Stomach (tissue), 9 donors: Measurements from ENCODE around the gene TFCP2L1. TPM values are rescaled to one million over a fixed set of nuclear protein-coding genes. Genes with fewer than 3 reads are reported as not detected.

Source experiments
- DNase-seq, 2 donors: peaks; one replicate each; pipeline versions ENCODE4 v3.0.0 to v3.0.0-alpha.2; 2013 to 2019
- H3K27ac ChIP-seq, 5 donors: fragments of 200-600 bp in 4 of 5; sonication (generic) in 4 of 5; one replicate each; pipeline ENCODE4 v1.5.1; 2013 to 2019; ENCODE audit warnings: mild to moderate bottlenecking in 1 of 5, moderate library complexity in 1 of 5
- H3K27me3 ChIP-seq, 3 donors: fragments of 200-600 bp; sonication (generic); one replicate each; pipeline ENCODE4 v1.5.1; 2017 to 2019; ENCODE audit warnings: mixed run types in 1 of 3
- H3K36me3 ChIP-seq, 4 donors: fragments of 200-600 bp; sonication (generic); 1 replicate in 3 of 4; 2 replicates in 1 of 4; pipeline ENCODE4 v1.5.1; 2016 to 2019
- H3K4me1 ChIP-seq, 4 donors: fragments of 200-600 bp; sonication (generic); one replicate each; pipeline ENCODE4 v1.5.1; 2016 to 2019
- H3K4me3 ChIP-seq, 4 donors: fragments of 200-600 bp; sonication (generic) in 3 of 4; one replicate each; pipeline ENCODE4 v1.5.1; 2016 to 2019; ENCODE audit warnings: mild to moderate bottlenecking in 1 of 4
- H3K9me3 ChIP-seq, 4 donors: fragments of 200-600 bp; sonication (generic); one replicate each; pipeline ENCODE4 v1.5.1; 2016 to 2019
- CTCF ChIP-seq, 7 experiments: fragments of 450-650 bp in 4 of 7; fragments of 200-600 bp in 3 of 7; sonication (generic) in 3 of 7; IDR thresholded peaks; one replicate each; pipeline ENCODE4 v1.5.1; 2016 to 2019; ENCODE audit warnings: antibody characterized with exemption in 7 of 7, control low read depth in 2 of 7, mild to moderate bottlenecking in 1 of 7
- EP300 ChIP-seq: sonication (generic); formaldehyde crosslinking; IDR thresholded peaks from one replicate; pipeline ENCODE4 v1.6.1; 2017; ENCODE audit warnings: antibody characterized with exemption
- POLR2A ChIP-seq, 4 donors: fragments of 450-650 bp; IDR thresholded peaks; one replicate each; pipeline ENCODE4 v1.6.1; 2016; ENCODE audit warnings: antibody characterized with exemption in 4 of 4, control low read depth in 2 of 4, mild to moderate bottlenecking in 1 of 4, moderate library complexity in 1 of 4
- POLR2AphosphoS5 ChIP-seq, 3 donors: sonication (generic); formaldehyde crosslinking; IDR thresholded peaks; one replicate each; pipeline ENCODE4 v1.6.1; 2016; ENCODE audit warnings: antibody characterized with exemption in 3 of 3
- WGBS, 5 donors: extraction: QIAGEN DNeasy Blood & Tissue Kit in 3 of 5; methylation state at CpG; one replicate each; pipeline versions ENCODE4 v1.1.5 to v1.1.7; 2013 to 2018; 5-methylcytosine and 5-hydroxymethylcytosine counted together
- intact Hi-C: fragments of 100-400 bp; cut with DNase I; formaldehyde crosslinking; loops from one replicate; pipeline ENCODE4 v1.15.1; 2023; ENCODE audit warnings: low total_unique reads
- polyA plus RNA-seq, 3 donors: library from polyadenylated mRNA; stranded (reverse); fragments of 200-250 nt; gene quantifications; one replicate each; pipeline ENCODE4 v1.2.3, GENCODE V29; 2013
- total RNA-seq, 5 donors: library from RNA; depleted of rRNA; stranded (reverse); fragments of >200 nt; gene quantifications; one replicate each; pipeline versions ENCODE4 v1.1.0 to v1.2.3, GENCODE V29; 2014 to 2016
- donor health status: healthy with polysubstance abuse.
- donor health status: Bipolar disorder and iron deficiency.
- donor health status: healthy.

The TFCP2L1 gene
- total and polyA plus RNA-seq, 8 donors: 6.8 to 154 (median 36.9) TPM

- TF ChIP-seq POLR2A (IDR thresholded peaks at IDR 0.05) (no peak), EP300 (no peak), POLR2AphosphoS5 (IDR thresholded peaks at IDR 0.05) (no peak), CTCF (IDR thresholded peaks at IDR 0.05) (no peak)
- Histone ChIP-seq H3K4me1 (peaks cover 0 to 4% (median 2%) of the 10 kb centered on the region in 4 donors), H3K36me3 (peaks cover 1 to 20% (median 11%) of the 10 kb centered on the region in 4 donors), H3K27ac (no peak overlapping the region), H3K27me3 (no peaks in the 10 kb centered on the region), H3K9me3 (no peaks in the 10 kb centered on the region), H3K4me3 (no peak overlapping the region)
- DNase-seq: no peak
- intact Hi-C loops: no loop called here
- 88 to 96% (median 92%) methylated on average over 1 of the region's 1 CpG for WGBS, 5 donors
These were observed 33.5 kb downstream of the TFCP2L1 start for GRCh38 chr2:121251497-121251896.

- H3K4me1 ChIP-seq: no peaks in the 10 kb centered on the region
- 82 to 90% (median 89%) methylated on average over 17 to 18 of the region's 18 CpGs for WGBS, 5 donors
- TF ChIP-seq EP300: no peak
- TF ChIP-seq CTCF (IDR thresholded peaks at IDR 0.05): no peak
- TF ChIP-seq POLR2A (IDR thresholded peaks at IDR 0.05): no peak
- TF ChIP-seq POLR2AphosphoS5 (IDR thresholded peaks at IDR 0.05): no peak
- no peak overlapping the region for H3K4me3 ChIP-seq
- intact Hi-C loops: no loop called here
- no peaks in the 10 kb centered on the region for H3K27me3 ChIP-seq
- H3K36me3 ChIP-seq: peaks cover 13 to 47% (median 37%) of the 10 kb centered on the region in 4 donors
- DNase-seq: no peak
- no peak overlapping the region for H3K27ac ChIP-seq
- no peaks in the 10 kb centered on the region for H3K9me3 ChIP-seq
These were observed 36.1 kb downstream of the TFCP2L1 start for GRCh38 chr2:121248766-121249343.

GRCh38 chr2:121247971-121248370 is 37.0 kb downstream of the TFCP2L1 start:
- H3K4me1 ChIP-seq: no peaks in the 10 kb centered on the region
- intact Hi-C loops: no loop called here
- TF ChIP-seq EP300: no peak
- no peak for TF ChIP-seq POLR2AphosphoS5 (IDR thresholded peaks at IDR 0.05)
- no peak for TF ChIP-seq CTCF (IDR thresholded peaks at IDR 0.05)
- TF ChIP-seq POLR2A (IDR thresholded peaks at IDR 0.05): no peak
- WGBS, 5 donors: 85 to 94% (median 89%) methylated on average over 5 of the region's 5 CpGs
- H3K27ac ChIP-seq: no peak overlapping the region
- H3K36me3 ChIP-seq: peaks cover 13 to 56% (median 44%) of the 10 kb centered on the region in 4 donors
- no peak overlapping the region for H3K4me3 ChIP-seq
- no peaks in the 10 kb centered on the region for H3K9me3 ChIP-seq
- no peaks in the 10 kb centered on the region for H3K27me3 ChIP-seq
- no peak for DNase-seq

- 78 to 87% (median 84%) methylated on average over 4 of the region's 4 CpGs for WGBS, 5 donors
- no peak for DNase-seq
- peaks cover 13 to 57% (median 47%) of the 10 kb centered on the region in 4 donors for H3K36me3 ChIP-seq
- no peak overlapping the region for H3K27ac ChIP-seq
- no peaks in the 10 kb centered on the region for H3K4me1 ChIP-seq
- H3K9me3 ChIP-seq: no peaks in the 10 kb centered on the region
- H3K27me3 ChIP-seq: no peaks in the 10 kb centered on the region
- TF ChIP-seq EP300 (no peak), CTCF (IDR thresholded peaks at IDR 0.05) (no peak), POLR2AphosphoS5 (IDR thresholded peaks at IDR 0.05) (no peak), POLR2A (IDR thresholded peaks at IDR 0.05) (no peak)
- H3K4me3 ChIP-seq: no peak overlapping the region
- intact Hi-C loops: no loop called here
These were observed 37.5 kb downstream of the TFCP2L1 start for GRCh38 chr2:121247534-121247933.
